C4-2B (cell line): ENCODE data around the gene GABARAPL2.

Source experiments
- CTCF ChIP-seq: fragments of 450-650 bp; conservative IDR thresholded peaks from 2 replicates; pipeline ENCODE4 v1.5.1; 2017; ENCODE audit warnings: mild to moderate bottlenecking
- ZFX ChIP-seq: fragments of 450-650 bp; IDR thresholded peaks from 2 replicates; pipeline ENCODE4 v1.6.1; 2017

GRCh38 chr16:75576384-75576811 lies 10.2 kb downstream of the GABARAPL2 start:
- TF ChIP-seq CTCF (no peak), ZFX (no peak)
